GM10266 (cell line): ENCODE data around the gene ARHGAP26.

ENCODE experiments used
- DNase-seq: peaks from one replicate; pipeline ENCODE4 v3.0.0; 2012; ENCODE audit errors: extremely low spot score
- CTCF ChIP-seq: IDR thresholded peaks from 2 replicates; pipeline ENCODE4 v1.5.1; 2012; ENCODE audit warnings: mild to moderate bottlenecking, low read depth; ENCODE audit not compliant: control insufficient read depth, insufficient read depth; ENCODE audit errors: missing control alignments

Gene ARHGAP26

GRCh38 chr5:142806841-142807267 is 36.7 kb downstream of the ARHGAP26 start:
- DNase-seq = no peak
- no peak for TF ChIP-seq CTCF

GRCh38 chr5:142807372-142807911 is 37.3 kb downstream of the ARHGAP26 start:
- DNase-seq = no peak
- TF ChIP-seq CTCF = no peak

GRCh38 chr5:142808878-142809598 is 38.9 kb downstream of the ARHGAP26 start:
- DNase-seq = no peak
- TF ChIP-seq CTCF = no peak

- no peak for DNase-seq
- no peak for TF ChIP-seq CTCF
Observed at GRCh38 chr5:142810081-142810480, 39.9 kb downstream of the ARHGAP26 start.

GRCh38 chr5:142810743-142811290 is 40.6 kb downstream of the ARHGAP26 start:
- TF ChIP-seq CTCF = no peak
- DNase-seq = no peak

- TF ChIP-seq CTCF = no peak
- no peak for DNase-seq
Observed at GRCh38 chr5:142811866-142812557, 41.8 kb downstream of the ARHGAP26 start.
